ENCODE data around the gene COG6. TPM values are rescaled to one million over a fixed set of nuclear protein-coding genes. Genes with fewer than 3 reads are reported as not detected.

COG6 gene
- total RNA-seq, 2 donors from 2014 or later, result 34.4 to 43.0 TPM

DNA sequence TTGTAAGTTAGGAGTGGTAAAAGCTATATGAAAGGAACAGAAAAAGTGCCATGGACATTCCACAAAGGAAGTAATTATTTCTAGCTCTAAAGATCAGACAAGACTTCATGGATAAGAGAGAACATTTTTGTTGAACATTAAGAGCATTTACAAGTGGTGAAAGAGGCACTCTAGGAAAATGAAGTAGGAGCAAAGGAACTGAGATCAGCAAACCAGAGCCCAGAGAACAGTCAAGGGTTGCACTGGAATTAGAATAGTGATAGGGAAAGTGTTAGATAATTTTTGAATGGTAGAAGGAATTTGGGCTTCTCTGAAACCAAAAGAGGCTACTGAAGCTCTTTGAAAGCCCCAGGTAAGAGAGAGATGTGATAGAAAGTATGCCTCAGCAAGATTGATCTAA is 94.1 kb downstream of the COG6 start:
- H3K27ac ChIP-seq (ENCODE audit: low read depth, low read length), result no peak overlapping the region
- H3K9ac ChIP-seq (ENCODE audit: extremely low read depth, low read length, poor library complexity, severe bottlenecking), result no peak overlapping the region
- no peak overlapping the region for H3K4me3 ChIP-seq (ENCODE audit: low read length)
- Mint-ChIP-seq H3K27ac (no peak overlapping the region), H3K4me3 (no peak overlapping the region), H3K36me3 (ENCODE audit: low read depth) (peaks cover 2% of the 10 kb centered on the region), H3K27me3 (ENCODE audit: insufficient read depth) (no peaks in the 10 kb centered on the region), H3K4me1 (peaks cover 2% of the 10 kb centered on the region), H3K9me3 (peaks cover 10% of the 10 kb centered on the region)
- H3K9me3 ChIP-seq (ENCODE audit: control insufficient read depth, low read length), result no peaks in the 10 kb centered on the region
- no peaks in the 10 kb centered on the region for H3K36me3 ChIP-seq (ENCODE audit: control insufficient read depth, insufficient read depth, low read length)
- TF ChIP-seq, protein P1, sequence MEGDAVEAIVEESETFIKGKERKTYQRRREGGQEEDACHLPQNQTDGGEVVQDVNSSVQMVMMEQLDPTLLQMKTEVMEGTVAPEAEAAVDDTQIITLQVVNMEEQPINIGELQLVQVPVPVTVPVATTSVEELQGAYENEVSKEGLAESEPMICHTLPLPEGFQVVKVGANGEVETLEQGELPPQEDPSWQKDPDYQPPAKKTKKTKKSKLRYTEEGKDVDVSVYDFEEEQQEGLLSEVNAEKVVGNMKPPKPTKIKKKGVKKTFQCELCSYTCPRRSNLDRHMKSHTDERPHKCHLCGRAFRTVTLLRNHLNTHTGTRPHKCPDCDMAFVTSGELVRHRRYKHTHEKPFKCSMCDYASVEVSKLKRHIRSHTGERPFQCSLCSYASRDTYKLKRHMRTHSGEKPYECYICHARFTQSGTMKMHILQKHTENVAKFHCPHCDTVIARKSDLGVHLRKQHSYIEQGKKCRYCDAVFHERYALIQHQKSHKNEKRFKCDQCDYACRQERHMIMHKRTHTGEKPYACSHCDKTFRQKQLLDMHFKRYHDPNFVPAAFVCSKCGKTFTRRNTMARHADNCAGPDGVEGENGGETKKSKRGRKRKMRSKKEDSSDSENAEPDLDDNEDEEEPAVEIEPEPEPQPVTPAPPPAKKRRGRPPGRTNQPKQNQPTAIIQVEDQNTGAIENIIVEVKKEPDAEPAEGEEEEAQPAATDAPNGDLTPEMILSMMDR (conservative IDR thresholded peaks at IDR 0.05), result no peak
- no peaks in the 10 kb centered on the region for H3K27me3 ChIP-seq (ENCODE audit: control insufficient read depth, insufficient read depth, low read length, poor library complexity, severe bottlenecking)
- no peak for DNase-seq
- H3K4me1 ChIP-seq (ENCODE audit: control insufficient read depth, insufficient read depth, low read length), result no peaks in the 10 kb centered on the region

DNA sequence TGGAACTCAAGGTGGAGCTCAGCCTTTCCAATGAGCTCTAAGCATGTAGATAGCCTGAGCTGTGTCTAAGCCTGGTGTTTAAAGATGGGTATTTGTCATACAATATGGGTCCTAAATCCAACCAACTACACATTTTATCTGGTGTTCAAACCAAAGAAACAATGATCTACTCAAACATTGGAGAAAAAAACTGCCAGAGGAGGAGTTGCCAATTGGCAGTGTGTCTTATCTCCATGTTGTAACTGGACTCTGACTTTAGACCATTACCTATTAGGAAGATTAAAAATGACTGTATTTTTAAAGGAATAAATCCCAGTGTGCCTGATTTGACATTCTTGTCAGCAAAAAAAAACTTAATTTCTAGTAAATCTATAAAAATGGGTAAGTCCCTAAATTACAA is 96.3 kb downstream of the COG6 start:
- Histone ChIP-seq H3K27ac (ENCODE audit: low read depth, low read length) (no peak overlapping the region), H3K36me3 (ENCODE audit: control insufficient read depth, insufficient read depth, low read length) (no peaks in the 10 kb centered on the region), H3K4me3 (ENCODE audit: low read length) (no peak overlapping the region), H3K9ac (ENCODE audit: extremely low read depth, low read length, poor library complexity, severe bottlenecking) (no peak overlapping the region), H3K27me3 (ENCODE audit: control insufficient read depth, insufficient read depth, low read length, poor library complexity, severe bottlenecking) (no peaks in the 10 kb centered on the region), H3K9me3 (ENCODE audit: control insufficient read depth, low read length) (no peaks in the 10 kb centered on the region), H3K4me1 (ENCODE audit: control insufficient read depth, insufficient read depth, low read length) (no peaks in the 10 kb centered on the region)
- Mint-ChIP-seq H3K9me3 (peaks cover 4% of the 10 kb centered on the region), H3K27ac (no peak overlapping the region), H3K4me1 (peaks cover 2% of the 10 kb centered on the region), H3K36me3 (ENCODE audit: low read depth) (peaks cover 9% of the 10 kb centered on the region), H3K4me3 (no peak overlapping the region), H3K27me3 (ENCODE audit: insufficient read depth) (no peaks in the 10 kb centered on the region)
- no peak for DNase-seq
- TF ChIP-seq, protein P1 (conservative IDR thresholded peaks at IDR 0.05), result no peak

DNA sequence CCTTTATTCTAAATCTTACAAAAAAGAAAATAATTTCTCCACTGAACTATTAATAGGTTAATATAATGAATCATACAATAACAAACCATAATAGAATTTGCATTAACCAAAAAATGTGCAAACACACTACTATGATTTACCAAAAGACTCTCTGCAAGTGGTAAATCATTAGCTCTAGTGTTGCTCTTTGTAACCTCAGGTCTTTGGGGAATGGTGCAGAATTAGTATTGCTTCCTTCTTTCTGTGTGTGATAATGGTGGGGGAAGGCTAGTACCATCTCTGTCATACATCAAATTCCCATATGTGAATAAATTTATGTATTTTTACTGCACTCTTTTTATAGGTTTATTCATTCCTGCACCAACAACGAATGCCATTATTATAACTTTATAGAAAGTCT is 105.1 kb downstream of the COG6 start:
- H3K4me1 ChIP-seq (ENCODE audit: control insufficient read depth, insufficient read depth, low read length), result no peaks in the 10 kb centered on the region
- no peaks in the 10 kb centered on the region for H3K9me3 ChIP-seq (ENCODE audit: control insufficient read depth, low read length)
- no peaks in the 10 kb centered on the region for H3K27me3 Mint-ChIP-seq (ENCODE audit: insufficient read depth)
- no peak overlapping the region for H3K27ac ChIP-seq (ENCODE audit: low read depth, low read length)
- H3K4me1 Mint-ChIP-seq, result no peaks in the 10 kb centered on the region
- H3K9ac ChIP-seq (ENCODE audit: extremely low read depth, low read length, poor library complexity, severe bottlenecking), result no peak overlapping the region
- no peak overlapping the region for H3K27ac Mint-ChIP-seq
- H3K27me3 ChIP-seq (ENCODE audit: control insufficient read depth, insufficient read depth, low read length, poor library complexity, severe bottlenecking), result no peaks in the 10 kb centered on the region
- no peak overlapping the region for H3K4me3 Mint-ChIP-seq
- peaks cover 21% of the 10 kb centered on the region for H3K9me3 Mint-ChIP-seq
- no peaks in the 10 kb centered on the region for H3K36me3 ChIP-seq (ENCODE audit: control insufficient read depth, insufficient read depth, low read length)
- peaks cover 10% of the 10 kb centered on the region for H3K36me3 Mint-ChIP-seq (ENCODE audit: low read depth)
- DNase-seq, result no peak
- no peak overlapping the region for H3K4me3 ChIP-seq (ENCODE audit: low read length)
- TF ChIP-seq, protein P1 (conservative IDR thresholded peaks at IDR 0.05), result no peak
- 75% methylated on average over 1 of the region's 1 CpG; no CpG with 5 or more reads in 1 of the 2 experiments for WGBS, 2 experiments (ENCODE audit: insufficient coverage in 1 of 2, insufficient read length in 1 of 2)

Measured in endodermal cell (in vitro differentiated cells).